Stomach (tissue), 4 donors: ENCODE data around the gene ELMO3.

ENCODE experiments used
- POLR2A ChIP-seq, 4 donors: fragments of 450-650 bp; IDR thresholded peaks; one replicate each; pipeline ENCODE4 v1.6.1; 2016; ENCODE audit warnings: antibody characterized with exemption in 4 of 4, control low read depth in 2 of 4, mild to moderate bottlenecking in 1 of 4, moderate library complexity in 1 of 4
- TF ChIP-seq, protein P1 (sequence below), 7 experiments: fragments of 450-650 bp in 4 of 7; fragments of 200-600 bp in 3 of 7; sonication (generic) in 3 of 7; IDR thresholded peaks; one replicate each; pipeline ENCODE4 v1.5.1; 2016 to 2019; ENCODE audit warnings: antibody characterized with exemption in 7 of 7, control low read depth in 2 of 7, mild to moderate bottlenecking in 1 of 7

GRCh38 chr16:67190448-67191399 lies 8.2 kb upstream of the ELMO3 start:
- TF ChIP-seq, protein P1, sequence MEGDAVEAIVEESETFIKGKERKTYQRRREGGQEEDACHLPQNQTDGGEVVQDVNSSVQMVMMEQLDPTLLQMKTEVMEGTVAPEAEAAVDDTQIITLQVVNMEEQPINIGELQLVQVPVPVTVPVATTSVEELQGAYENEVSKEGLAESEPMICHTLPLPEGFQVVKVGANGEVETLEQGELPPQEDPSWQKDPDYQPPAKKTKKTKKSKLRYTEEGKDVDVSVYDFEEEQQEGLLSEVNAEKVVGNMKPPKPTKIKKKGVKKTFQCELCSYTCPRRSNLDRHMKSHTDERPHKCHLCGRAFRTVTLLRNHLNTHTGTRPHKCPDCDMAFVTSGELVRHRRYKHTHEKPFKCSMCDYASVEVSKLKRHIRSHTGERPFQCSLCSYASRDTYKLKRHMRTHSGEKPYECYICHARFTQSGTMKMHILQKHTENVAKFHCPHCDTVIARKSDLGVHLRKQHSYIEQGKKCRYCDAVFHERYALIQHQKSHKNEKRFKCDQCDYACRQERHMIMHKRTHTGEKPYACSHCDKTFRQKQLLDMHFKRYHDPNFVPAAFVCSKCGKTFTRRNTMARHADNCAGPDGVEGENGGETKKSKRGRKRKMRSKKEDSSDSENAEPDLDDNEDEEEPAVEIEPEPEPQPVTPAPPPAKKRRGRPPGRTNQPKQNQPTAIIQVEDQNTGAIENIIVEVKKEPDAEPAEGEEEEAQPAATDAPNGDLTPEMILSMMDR (IDR thresholded peaks at IDR 0.05): no peak
- TF ChIP-seq POLR2A (IDR thresholded peaks at IDR 0.05): no peak
